HTERT RPE-1 (cell line): ENCODE results near the gene STX4.

Source experiments
- in situ Hi-C: fragments of 300-500 bp; cut with MboI; formaldehyde crosslinking; loops from 4 replicates; pipeline ENCODE4 v1.14.3; 2020; ENCODE audit warnings: low sequenced_read_pairs

Gene STX4

GRCh38 chr16:31063843-31064611, 30.7 kb downstream of the STX4 start:
- in situ Hi-C loops: no loop called here

DNA sequence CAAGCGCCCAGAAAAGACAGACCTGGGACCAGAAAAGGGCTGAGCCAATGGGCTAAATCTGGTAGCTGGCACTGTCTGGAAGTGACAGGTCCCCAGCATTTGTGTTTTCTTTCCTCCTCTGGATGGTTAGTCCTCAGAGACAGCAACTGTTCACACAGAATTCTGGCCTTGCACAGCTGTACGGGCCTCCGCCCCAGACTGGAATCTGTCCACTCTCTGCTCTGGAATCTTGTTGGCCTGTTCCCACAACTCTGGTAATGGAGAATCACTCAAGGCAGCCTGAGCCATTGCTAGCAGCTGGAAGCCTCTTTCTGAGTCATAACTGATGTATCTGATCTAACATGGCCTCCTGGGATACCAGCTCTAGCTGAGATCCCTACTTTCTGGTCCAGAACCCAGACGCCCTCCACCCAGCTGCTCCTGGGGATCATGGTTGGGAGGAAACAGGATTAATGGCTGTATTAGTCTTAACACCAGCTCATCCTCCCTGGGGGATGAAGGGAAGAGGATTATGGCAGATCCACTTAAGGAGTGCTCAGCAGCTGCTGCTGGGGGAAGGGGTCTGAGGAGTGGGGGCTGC, 31.6 kb downstream of the STX4 start:
- in situ Hi-C loops: no loop called here

- in situ Hi-C loops: no loop called here
Observed at GRCh38 chr16:31067342-31067741, 34.0 kb downstream of the STX4 start.

DNA sequence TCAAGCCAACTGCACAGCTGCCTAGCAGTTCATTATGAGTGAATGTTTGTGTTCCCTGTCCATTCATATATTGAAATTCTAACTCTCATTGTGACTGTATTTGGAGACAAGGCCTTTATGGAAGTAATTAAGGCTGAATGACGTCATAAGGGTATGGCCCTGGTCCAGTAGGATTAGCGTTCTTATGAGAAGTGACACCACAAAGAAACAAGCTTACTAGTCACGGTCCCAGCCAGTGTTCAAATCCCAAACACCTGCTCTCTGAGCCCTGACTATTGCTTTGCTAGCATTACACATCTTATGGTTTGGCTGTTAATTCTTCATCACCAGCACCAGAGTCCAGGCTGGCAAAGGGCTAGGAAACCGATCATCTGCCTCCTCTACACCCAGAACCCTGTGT, 38.5 kb downstream of the STX4 start:
- in situ Hi-C loops: no loop called here

DNA sequence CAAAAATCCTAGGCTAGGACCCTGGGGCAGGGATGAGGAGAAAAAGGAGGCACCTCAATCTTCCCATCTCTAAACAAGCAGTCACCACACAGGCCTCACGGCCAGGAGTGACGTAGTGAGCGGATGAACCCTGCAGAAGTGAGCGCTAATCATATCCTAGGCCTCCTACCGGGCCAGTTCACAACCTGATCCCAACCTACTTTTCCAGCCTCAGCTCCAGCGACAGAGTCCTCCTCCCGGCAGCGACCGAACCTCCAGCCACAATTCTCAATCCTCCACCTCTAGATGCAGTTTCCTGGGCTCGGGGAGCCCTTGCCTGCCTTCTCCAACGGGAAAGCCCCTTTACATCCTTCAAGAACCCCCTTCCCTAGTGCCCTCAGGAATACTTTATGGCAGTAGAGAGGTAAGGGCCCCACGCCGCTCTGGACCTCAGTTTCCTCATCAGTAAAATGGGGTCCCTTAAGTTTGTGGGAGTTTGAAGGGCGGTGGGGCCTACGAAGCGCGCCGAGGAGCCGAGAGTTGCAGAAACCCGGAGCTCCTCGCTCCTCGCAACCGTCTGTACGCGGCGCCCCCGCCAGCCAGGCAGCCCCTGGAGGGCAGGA, 39.3 kb downstream of the STX4 start:
- in situ Hi-C loops: no loop called here

DNA sequence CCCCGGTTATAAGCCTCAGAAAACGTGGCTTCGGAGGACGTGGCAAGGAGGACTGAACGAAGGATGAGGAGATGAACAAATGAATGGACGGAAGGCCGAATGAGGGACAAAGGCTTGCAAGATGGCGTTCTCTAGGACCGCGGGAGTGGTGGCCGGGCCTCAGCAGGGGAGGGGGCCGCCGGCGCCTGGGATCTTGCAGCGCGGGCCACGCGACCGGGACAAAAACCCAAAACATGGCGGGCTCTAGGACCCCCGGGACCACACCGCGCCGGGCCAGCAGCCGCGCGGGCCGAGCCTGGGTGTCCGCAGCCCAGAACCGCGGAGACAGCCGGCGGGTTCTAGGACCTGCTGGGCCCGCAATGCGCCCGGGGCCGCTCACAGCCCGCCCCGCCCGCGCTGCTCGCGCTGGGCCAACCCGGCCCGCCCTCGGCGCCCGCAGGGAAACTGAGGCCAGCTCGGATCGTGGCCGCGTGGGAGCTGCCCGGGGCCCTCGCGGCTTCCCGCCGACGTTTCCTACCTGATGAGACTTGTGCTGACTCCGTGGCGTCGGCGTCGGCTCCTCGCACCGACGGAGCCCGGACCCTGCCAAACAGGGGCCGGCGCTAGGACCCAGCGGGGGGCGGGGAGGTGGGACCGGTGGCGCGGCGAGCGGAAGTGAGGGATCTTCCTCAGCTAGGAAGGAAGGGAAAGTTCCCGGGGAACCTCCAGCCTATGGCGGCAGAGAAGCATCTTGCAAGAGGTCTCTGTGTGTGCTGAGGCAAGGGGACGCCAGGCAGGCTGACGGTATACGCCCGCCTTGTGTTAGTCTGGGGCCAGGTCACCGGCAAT, 40.0 kb downstream of the STX4 start:
- in situ Hi-C loops: no loop called here

GRCh38 chr16:31073970-31074813, 40.8 kb downstream of the STX4 start, which contains the start of the genes ZNF646 and ZNF668:
TSS of gene ZNF646 (plus strand) at chr16:31074422. CDS start at chr16:31076325, 1,903 bp downstream.
TSS of gene ZNF668 (minus strand) at chr16:31074240. CDS start at chr16:31064459, 9,781 bp downstream.
- in situ Hi-C loops: no loop called here

- in situ Hi-C loops: no loop called here
Observed at GRCh38 chr16:31074814-31075183, 41.4 kb downstream of the STX4 start.

DNA sequence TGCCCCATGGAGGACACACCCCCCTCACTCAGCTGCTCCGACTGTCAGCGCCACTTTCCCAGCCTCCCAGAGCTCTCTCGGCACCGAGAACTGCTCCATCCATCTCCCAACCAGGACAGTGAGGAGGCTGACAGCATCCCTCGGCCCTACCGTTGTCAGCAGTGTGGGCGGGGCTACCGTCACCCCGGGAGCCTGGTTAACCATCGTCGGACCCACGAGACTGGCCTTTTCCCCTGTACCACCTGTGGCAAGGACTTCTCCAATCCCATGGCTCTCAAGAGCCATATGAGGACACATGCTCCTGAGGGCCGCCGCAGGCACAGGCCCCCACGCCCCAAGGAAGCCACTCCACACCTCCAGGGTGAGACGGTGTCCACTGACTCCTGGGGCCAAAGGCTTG, 43.0 kb downstream of the STX4 start:
- in situ Hi-C loops: no loop called here

- in situ Hi-C loops: no loop called here
Observed at GRCh38 chr16:31077024-31077423, 43.7 kb downstream of the STX4 start.

GRCh38 chr16:31077592-31078396, 44.4 kb downstream of the STX4 start:
- in situ Hi-C loops: no loop called here

- in situ Hi-C loops: no loop called here
Observed at GRCh38 chr16:31078597-31079341, 45.4 kb downstream of the STX4 start.

- in situ Hi-C loops: no loop called here
Observed at GRCh38 chr16:31079342-31079944, 46.1 kb downstream of the STX4 start.

DNA sequence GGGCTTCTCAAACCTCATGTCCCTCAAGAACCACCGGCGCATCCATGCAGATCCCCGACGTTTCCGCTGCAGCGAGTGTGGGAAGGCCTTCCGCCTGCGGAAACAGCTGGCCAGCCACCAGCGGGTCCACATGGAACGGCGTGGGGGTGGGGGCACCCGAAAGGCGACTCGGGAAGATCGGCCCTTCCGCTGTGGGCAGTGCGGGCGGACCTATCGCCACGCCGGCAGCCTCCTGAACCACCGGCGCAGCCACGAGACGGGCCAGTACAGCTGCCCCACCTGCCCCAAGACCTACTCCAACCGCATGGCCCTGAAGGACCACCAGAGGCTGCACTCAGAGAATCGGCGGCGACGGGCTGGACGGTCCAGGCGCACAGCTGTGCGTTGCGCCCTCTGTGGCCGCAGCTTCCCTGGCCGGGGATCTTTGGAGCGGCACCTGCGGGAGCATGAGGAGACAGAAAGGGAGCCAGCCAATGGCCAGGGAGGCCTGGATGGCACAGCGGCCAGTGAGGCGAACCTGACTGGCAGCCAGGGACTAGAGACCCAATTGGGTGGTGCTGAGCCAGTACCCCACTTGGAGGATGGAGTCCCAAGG, 46.8 kb downstream of the STX4 start:
- in situ Hi-C loops: no loop called here

GRCh38 chr16:31080756-31081419, 47.5 kb downstream of the STX4 start:
- in situ Hi-C loops: no loop called here

- in situ Hi-C loops: no loop called here
Observed at GRCh38 chr16:31081428-31082351, 48.3 kb downstream of the STX4 start.
